DND-41 (cell line): ENCODE data around the gene PACS2.

Experiments used
- EZH2 ChIP-seq: IDR thresholded peaks from 3 replicates; pipeline ENCODE4 v1.6.1; 2012; ENCODE audit warnings: borderline replicate concordance, low read depth, mild to moderate bottlenecking, moderate library complexity, low read length, inconsistent platforms; ENCODE audit not compliant: severe bottlenecking
- TF ChIP-seq, protein P1 (sequence below): IDR thresholded peaks from 2 replicates; pipeline ENCODE4 v1.5.1; 2012; ENCODE audit warnings: borderline replicate concordance, low read length, moderate library complexity, mild to moderate bottlenecking; ENCODE audit not compliant: poor library complexity, severe bottlenecking; ENCODE audit errors: extremely low read depth

DNA sequence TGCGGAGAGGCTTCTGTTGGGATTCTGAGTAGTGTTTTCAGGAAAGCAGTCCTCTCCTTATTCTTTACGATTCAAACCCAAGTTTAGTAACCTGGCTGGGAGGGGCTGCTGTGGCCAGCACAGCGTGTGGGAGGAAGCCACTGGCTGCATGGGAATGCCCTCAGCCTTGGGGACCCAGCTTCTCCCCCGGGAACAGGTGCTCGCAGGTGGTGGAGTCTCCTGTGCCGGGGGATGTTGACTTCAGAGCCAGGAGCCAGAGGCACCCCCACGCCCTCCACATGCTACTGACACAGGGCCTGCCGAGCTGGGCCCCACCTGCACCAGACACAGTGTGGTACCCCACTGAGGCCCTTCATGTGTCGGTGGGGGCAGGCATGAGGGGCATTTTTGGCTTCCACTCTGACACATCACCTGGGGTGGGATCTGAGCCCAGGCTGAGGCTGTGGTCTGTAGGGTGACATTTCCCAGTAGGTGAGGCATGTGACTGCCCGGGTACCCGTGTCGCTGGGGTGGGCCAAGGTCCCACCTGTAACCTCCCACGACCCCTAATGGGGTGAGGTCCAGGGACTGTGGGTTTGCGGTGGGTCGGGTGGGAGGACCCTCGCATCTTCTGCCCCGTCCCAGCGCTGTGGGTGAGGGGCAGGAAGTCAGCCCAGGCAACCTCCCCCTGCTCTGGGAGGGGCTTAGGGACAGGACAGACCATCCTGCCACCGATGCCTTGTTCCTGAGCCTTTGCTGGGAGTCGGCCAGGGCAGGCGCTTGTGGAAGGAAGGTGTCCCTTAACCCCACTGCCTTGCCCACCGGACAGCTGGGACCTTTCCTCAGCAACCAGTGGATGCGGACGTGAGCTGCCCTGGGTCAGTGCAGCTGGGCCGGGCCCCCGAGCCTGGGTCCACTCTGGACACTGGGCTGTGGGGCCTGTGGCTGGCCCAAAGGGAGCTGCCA lies 131.6 kb downstream of the PACS2 start:
- no peak for TF ChIP-seq EZH2
- TF ChIP-seq, protein P1, sequence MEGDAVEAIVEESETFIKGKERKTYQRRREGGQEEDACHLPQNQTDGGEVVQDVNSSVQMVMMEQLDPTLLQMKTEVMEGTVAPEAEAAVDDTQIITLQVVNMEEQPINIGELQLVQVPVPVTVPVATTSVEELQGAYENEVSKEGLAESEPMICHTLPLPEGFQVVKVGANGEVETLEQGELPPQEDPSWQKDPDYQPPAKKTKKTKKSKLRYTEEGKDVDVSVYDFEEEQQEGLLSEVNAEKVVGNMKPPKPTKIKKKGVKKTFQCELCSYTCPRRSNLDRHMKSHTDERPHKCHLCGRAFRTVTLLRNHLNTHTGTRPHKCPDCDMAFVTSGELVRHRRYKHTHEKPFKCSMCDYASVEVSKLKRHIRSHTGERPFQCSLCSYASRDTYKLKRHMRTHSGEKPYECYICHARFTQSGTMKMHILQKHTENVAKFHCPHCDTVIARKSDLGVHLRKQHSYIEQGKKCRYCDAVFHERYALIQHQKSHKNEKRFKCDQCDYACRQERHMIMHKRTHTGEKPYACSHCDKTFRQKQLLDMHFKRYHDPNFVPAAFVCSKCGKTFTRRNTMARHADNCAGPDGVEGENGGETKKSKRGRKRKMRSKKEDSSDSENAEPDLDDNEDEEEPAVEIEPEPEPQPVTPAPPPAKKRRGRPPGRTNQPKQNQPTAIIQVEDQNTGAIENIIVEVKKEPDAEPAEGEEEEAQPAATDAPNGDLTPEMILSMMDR = no peak
